ENCODE measurements around the gene LMCD1.

- no peak for TF ChIP-seq CTCF (IDR thresholded peaks at IDR 0.05; ENCODE audit: borderline replicate concordance, extremely low read depth, low read length, poor library complexity, severe bottlenecking)
- TF ChIP-seq EZH2 (IDR thresholded peaks at IDR 0.05; ENCODE audit: borderline replicate concordance, low read depth, low read length, severe bottlenecking) = no peak
Observed at GRCh38 chr3:8563146-8563545, 61.5 kb downstream of the LMCD1 start.
